GM18505 (cell line): ENCODE measurements around the gene SPCS3.
"Not testable (repeated sequence)": the region's sequence is repeated elsewhere in the genome, so short reads cannot be mapped to it uniquely, and the experiment has no call there.

Experiments
- ATAC-seq: cut with Tn5 transposase; IDR thresholded peaks from one replicate; pipeline ENCODE4 v1.9.1; 2021; ENCODE audit not compliant: unreplicated experiment
- POLR2A ChIP-seq: IDR thresholded peaks from 4 replicates; pipeline ENCODE4 v1.6.1; 2011; ENCODE audit warnings: borderline replicate concordance; ENCODE audit not compliant: insufficient read depth, insufficient read length; ENCODE audit errors: extremely low read depth

The SPCS3 gene

GRCh38 chr4:176313596-176314336 lies 6.0 kb upstream of the SPCS3 start:
- ATAC-seq, result no peak
- TF ChIP-seq POLR2A, result no peak

- no peak for TF ChIP-seq POLR2A
- no peak for ATAC-seq
Observed at GRCh38 chr4:176319151-176319703, 539 bp upstream of the SPCS3 start.

DNA sequence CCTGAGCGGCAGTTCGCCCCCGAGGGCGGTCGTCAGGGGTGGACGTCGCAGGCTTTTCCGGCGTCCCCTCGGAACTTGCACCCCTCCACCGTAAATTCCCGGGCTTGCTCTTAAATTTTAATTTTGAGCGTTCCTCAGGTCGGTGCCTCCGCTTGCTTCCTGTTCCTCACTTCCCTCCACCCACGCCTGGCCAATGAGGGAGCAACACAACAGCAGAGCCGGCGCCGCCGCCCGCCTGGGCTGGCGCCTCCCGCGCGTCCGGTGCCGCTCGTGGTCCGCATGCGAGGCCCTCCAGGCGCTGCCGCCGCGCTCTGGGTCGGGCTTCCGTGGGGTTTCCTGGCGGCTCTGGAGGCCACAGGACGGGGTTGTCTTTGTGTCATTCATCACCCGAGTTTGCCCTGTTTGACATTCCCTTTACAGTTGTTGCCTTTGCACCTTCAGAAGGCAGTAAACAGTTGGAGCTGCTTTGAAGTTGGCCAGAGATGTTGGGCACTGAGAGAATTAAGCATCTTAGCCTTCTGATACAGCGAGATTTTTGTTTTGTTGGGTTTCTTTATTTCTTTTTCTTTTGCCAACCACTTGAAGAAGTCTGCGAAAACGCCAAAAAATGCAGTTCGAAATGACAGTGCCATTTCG lies 692 bp downstream of the SPCS3 start:
- ATAC-seq, result peak; percentile 77
- TF ChIP-seq POLR2A, result peak; percentile 13

- no peak for ATAC-seq
- TF ChIP-seq POLR2A, result no peak
Observed at GRCh38 chr4:176320976-176321361, 1.2 kb downstream of the SPCS3 start.

DNA sequence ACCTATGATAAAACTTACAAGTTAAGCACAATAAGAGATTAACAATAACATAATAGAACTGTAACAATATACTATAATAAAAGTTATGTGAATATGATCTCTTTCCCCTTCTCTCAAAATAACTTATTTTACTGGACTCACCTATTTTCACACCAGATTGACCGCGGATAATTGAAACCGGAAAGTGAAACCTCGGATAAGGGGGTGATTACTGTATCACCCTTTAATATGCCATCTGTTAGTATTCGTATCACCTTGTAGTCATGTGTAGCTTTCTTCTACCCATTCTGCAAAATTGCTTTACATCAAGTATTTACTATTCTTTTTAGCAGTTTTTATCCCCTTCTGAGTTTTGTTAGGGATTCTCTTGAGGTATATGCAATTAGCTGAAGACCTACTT lies 1.8 kb downstream of the SPCS3 start:
- no peak for ATAC-seq
- TF ChIP-seq POLR2A, result no peak

DNA sequence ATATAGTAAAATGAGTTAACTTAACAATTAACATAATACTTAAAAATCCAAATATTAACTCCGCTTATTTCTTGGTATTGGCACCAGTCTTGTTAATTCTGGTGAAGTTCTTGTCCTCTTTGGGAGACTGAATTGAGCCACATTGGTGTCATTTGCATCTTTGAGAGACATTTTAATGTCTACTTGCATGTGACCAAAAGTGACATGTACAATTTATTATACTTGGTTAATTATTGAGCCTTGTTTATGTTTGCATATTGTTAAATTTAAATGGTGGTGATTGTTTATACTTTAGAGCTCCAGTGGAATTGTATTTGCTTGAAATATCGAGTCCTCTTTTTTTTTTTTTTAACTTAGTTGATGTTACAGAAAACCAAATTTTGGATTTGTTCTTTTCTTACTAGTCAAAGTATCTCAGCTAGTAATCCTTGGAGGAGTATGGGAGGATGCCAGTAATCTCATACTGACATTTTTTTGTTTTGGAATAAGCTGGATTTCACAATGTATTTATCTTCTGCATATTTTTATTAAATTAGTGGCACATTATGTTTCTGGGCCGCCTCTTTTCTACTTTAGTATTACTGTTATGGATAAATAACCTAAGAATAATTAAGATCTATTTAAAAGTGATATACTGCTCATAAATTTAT lies 3.9 kb downstream of the SPCS3 start:
- no peak for ATAC-seq
- TF ChIP-seq POLR2A, result no peak

DNA sequence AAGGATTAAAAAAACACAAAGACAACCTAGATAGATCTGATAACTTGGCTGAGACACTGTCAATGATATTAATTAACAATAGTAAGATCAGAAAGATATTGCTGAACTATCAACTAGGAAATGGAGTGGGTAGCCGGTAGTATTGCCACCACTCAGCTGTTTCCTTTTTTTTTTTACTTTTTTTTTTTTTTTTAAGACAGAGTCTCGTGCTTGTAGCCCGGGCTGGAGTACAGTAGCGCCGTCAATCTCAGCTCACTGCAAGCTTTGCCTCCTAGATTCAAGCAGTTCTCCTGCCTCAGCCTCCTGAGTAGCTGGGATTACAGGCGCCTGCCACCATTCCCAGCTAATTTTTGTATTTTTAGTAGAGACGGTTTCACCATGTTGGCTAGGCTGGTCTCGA lies 5.1 kb downstream of the SPCS3 start:
- not testable (repeated sequence) for ATAC-seq

DNA sequence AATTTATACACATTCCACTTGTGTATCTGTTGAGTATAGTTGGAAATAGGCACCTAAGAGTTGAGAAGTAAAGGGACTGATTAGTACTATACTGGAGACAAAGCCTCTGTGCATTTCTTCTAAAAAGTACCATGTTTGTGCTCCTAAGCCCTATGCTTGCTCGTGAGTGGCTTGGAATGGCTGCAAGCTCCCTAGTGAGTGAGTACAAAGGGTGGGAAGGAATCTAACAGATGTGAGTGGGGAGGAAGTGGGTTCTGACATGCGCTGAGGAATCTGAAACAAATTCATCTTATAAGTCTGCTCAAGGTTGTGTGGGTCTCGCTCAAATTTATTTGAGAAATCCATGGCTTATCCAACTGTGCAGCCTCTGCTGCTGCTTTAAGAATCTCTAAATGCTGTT lies 13.3 kb downstream of the SPCS3 start:
- no peak for TF ChIP-seq POLR2A
- no peak for ATAC-seq

DNA sequence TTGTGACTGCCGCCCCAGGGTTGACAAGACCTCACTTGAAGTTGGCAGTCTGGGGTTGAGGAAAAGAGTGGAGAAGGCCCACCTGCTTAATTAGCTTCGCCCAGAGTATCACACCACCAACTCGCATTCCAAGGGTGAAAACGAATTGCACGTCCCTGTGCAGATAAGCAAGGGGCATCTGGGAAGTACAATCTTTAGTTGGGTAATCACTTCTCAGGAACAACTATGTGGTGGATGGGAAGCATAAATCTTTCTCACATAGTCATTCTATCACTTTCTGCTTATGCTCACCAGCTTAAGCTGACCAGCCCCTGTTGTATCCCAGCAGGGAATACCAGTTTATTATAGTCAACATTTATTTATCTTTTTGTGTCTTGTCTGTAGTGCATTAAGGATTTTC lies 14.3 kb downstream of the SPCS3 start:
- no peak for ATAC-seq
- no peak for TF ChIP-seq POLR2A

DNA sequence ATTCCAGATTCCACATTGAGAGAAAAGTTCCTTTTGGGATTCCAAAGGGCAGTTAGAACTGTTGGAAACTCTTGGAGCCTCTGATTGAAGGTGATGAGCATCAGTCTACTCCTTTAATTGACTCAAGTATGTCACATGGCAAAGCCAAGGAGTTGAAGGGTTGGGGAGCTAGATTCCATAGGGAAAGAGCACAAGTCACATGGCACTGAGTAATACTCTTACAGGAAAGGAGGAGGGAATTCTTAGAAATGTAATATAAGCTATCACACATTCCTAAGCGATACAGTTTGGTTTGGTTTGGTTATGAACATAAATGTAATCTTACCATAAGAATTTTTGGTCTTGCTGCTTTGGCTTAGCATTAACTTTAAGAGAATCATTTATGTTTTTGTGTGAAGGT lies 15.7 kb downstream of the SPCS3 start:
- TF ChIP-seq POLR2A, result no peak
- ATAC-seq, result no peak

GRCh38 chr4:176339936-176340761 lies 20.4 kb downstream of the SPCS3 start:
- TF ChIP-seq POLR2A, result no peak
- ATAC-seq, result peak; percentile 15

- peak; percentile 53 for ATAC-seq
Observed at GRCh38 chr4:176340871-176341685, 21.3 kb downstream of the SPCS3 start.

DNA sequence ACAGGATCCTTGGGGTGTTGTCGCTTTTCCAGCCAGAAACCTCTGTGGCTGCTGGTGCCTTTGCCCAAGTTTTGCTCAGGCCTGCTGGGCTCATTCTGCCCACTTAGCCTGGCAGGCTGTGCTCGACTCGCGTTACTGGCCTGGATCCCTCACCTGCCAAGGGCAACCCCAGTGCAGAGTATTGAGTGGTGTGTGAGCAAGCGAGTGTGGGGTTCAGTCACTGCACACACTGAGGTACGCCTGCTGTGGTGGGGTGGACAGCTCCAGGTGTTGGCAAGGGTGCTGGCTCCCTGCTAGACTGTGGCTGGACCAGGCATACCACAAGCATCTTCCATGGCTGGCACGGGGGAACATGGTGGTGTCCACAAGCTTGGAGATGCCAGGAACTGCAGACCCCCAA lies 22.6 kb downstream of the SPCS3 start:
- TF ChIP-seq POLR2A, result no peak
- ATAC-seq, result no peak

More at GRCh38 chr4:176340871-176341685, 21.3 kb downstream of the SPCS3 start:
- no peak for TF ChIP-seq POLR2A

GRCh38 chr4:176343286-176343685 lies 23.5 kb downstream of the SPCS3 start:
- no peak for TF ChIP-seq POLR2A
- no peak for ATAC-seq

DNA sequence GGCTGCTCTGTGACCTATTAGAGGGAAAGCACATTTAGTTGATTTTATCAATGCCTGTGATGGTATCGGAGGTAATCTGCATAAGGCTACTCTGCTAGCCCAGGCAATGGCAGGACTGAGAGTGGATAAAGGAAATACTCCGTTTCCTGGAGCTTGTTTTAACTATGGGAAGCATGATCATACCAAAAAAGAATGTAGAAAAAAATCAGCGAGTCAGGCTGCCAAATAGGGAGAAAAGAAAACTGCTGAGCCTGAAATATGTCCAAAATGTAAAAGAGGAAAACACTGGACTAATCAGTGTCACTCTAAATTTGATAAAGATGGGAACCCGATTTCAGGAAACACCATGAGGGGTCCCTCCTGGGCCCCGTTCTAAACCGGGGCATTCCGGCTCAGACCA lies 25.6 kb downstream of the SPCS3 start:
- not testable (repeated sequence) for ATAC-seq

DNA sequence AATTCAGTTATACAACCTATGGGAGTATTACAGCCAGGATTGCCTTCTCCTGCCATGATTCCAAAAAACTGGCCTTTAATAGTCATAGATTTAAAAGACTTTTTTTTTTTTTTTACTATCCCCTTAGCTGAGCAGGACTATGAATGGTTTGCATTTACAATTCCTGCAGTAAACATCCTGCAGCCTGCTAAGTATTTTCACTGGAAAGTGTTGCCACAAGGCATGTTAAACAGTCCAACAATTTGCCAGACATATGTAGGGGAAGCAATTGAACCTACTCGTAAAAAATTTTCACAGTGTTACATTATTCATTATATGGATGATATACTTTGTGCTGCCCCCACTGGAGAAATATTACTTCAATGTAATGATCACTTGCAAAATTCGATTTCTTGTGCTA lies 27.1 kb downstream of the SPCS3 start:
- ATAC-seq, result not testable (repeated sequence)
